Neural progenitor cell (in vitro differentiated cells): ENCODE measurements around the gene NMUR1. TPM values are rescaled to one million over a fixed set of nuclear protein-coding genes. Genes with fewer than 3 reads are reported as not detected.
"Not testable (repeated sequence)": the region's sequence is repeated elsewhere in the genome, so short reads cannot be mapped to it uniquely, and the experiment has no call there.

Experiments
- DNase-seq: peaks from one replicate; pipeline ENCODE4 v3.0.0-alpha.2; 2016; ENCODE audit warnings: low spot score
- H2AFZ ChIP-seq: fragments of 200-600 bp; sonication (generic); replicated peaks from 2 replicates; pipeline ENCODE4 v1.6.1; 2016; ENCODE audit warnings: antibody characterized with exemption
- H3F3A ChIP-seq: fragments of 200-600 bp; sonication (generic); 2 replicates; pipeline ENCODE4 v1.6.1; 2016; ENCODE audit warnings: antibody characterized with exemption, low read depth
- H3K27ac ChIP-seq: fragments of 200-600 bp; sonication (generic); 2 replicates; pipeline ENCODE4 v1.5.1; 2016; ENCODE audit warnings: mild to moderate bottlenecking
- H3K27me3 ChIP-seq: fragments of 200-600 bp; sonication (generic); 2 replicates; pipeline ENCODE4 v1.6.1; 2016; ENCODE audit warnings: mild to moderate bottlenecking, moderate library complexity
- H3K36me3 ChIP-seq: fragments of 200-600 bp; sonication (generic); 2 replicates; pipeline ENCODE4 v1.5.1; 2016
- H3K4me1 ChIP-seq: fragments of 200-600 bp; sonication (generic); 2 replicates; pipeline ENCODE4 v1.6.1; 2016; ENCODE audit warnings: mixed run types
- H3K4me2 ChIP-seq: fragments of 200-600 bp; sonication (generic); 2 replicates; pipeline ENCODE4 v1.6.1; 2016
- H3K4me3 ChIP-seq: fragments of 200-600 bp; sonication (generic); 2 replicates; pipeline ENCODE4 v1.5.1; 2016
- H3K79me2 ChIP-seq: fragments of 200-600 bp; sonication (generic); 2 replicates; pipeline ENCODE4 v1.6.1; 2016; ENCODE audit warnings: low read depth
- H3K9ac ChIP-seq: fragments of 200-600 bp; sonication (generic); 2 replicates; pipeline ENCODE4 v1.6.1; 2016
- H3K9me3 ChIP-seq: fragments of 200-600 bp; sonication (generic); 2 replicates; pipeline ENCODE4 v1.5.1; 2016; ENCODE audit warnings: low read depth
- H4K20me1 ChIP-seq: fragments of 200-600 bp; sonication (generic); 2 replicates; pipeline ENCODE4 v1.6.1; 2016; ENCODE audit warnings: low read depth
- H3K27ac Mint-ChIP-seq: 3 replicates; pipeline ENCODE4 v1.8.0; 2021; ENCODE audit warnings: mixed read lengths
- H3K27me3 Mint-ChIP-seq: 2 replicates; pipeline ENCODE4 v1.8.0; 2022; ENCODE audit warnings: low read depth, mild to moderate bottlenecking, inconsistent platforms, moderate library complexity, mixed read lengths; ENCODE audit not compliant: insufficient read depth
- H3K36me3 Mint-ChIP-seq: 3 replicates; pipeline ENCODE4 v1.8.0; 2021; ENCODE audit warnings: mixed read lengths
- H3K4me1 Mint-ChIP-seq: 3 replicates; pipeline ENCODE4 v1.8.0; 2021; ENCODE audit warnings: mixed read lengths
- H3K4me3 Mint-ChIP-seq: 3 replicates; pipeline ENCODE4 v1.8.0; 2021; ENCODE audit warnings: mild to moderate bottlenecking, moderate library complexity, mixed read lengths
- H3K9me3 Mint-ChIP-seq: 3 replicates; pipeline ENCODE4 v1.8.0; 2020; ENCODE audit warnings: mixed read lengths
- EZH2 ChIP-seq: fragments of 200-600 bp; sonication (generic); IDR thresholded peaks from 2 replicates; pipeline ENCODE4 v1.6.1; 2017; ENCODE audit warnings: antibody characterized with exemption, mild to moderate bottlenecking, moderate library complexity
- EZH2phosphoT487 ChIP-seq: fragments of 200-600 bp; sonication (generic); IDR thresholded peaks from 2 replicates; pipeline ENCODE4 v1.6.1; 2017; ENCODE audit warnings: antibody characterized with exemption
- total RNA-seq: library from RNA; depleted of rRNA; stranded (reverse); fragments of >200 nt; gene quantifications from 2 replicates; pipeline ENCODE4 v1.2.3, GENCODE V29; 2015; ENCODE audit warnings: low replicate concordance
- TF ChIP-seq, protein P1 (sequence below): fragments of 200-600 bp; sonication (generic); IDR thresholded peaks from 2 replicates; pipeline ENCODE4 v1.5.1; 2017; ENCODE audit warnings: antibody characterized with exemption, mild to moderate bottlenecking

The NMUR1 gene
- total RNA-seq, 1 donor from 2014 or later = 0.52 TPM

DNA sequence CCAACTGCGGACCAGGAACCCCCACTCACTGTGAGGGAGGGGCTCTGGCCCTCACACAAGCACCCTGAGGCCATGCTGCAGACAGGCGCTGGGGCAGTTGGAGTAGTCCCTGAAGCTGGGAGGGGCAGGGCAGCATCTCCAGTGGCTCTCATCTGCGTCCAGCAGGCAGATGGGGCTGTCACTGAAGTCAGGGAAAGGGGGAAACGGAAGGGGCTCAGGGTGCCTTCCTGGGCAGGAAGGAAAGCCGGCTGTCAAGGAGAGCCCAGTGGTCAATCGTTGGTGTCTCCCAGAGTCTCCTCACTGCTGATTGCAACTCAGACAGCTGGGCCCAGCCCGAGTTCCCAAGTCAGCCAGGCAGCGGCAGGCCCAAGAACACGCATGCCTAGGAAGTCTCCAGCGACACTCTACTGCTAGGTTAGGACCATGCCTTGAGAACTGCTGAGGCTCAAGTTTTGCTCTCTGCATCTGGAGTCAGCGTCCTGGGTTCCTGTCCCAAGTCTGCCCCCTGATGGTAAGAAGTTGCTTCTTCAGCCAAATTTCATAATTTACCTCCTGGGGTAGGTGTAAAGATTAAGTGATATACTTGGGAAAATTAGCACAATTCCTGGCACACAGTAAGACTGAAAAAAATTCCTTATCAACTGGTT is 27.4 kb upstream of the NMUR1 start:
- no peak overlapping the region for H3K4me2 ChIP-seq
- H3K36me3 ChIP-seq = no peaks in the 10 kb centered on the region
- H2AFZ ChIP-seq = peak overlapping the region; percentile 75
- no peaks in the 10 kb centered on the region for H3K79me2 ChIP-seq
- no peak overlapping the region for H3K9ac ChIP-seq
- H4K20me1 ChIP-seq = no peaks in the 10 kb centered on the region
- Mint-ChIP-seq H3K27me3 (peaks cover 2% of the 10 kb centered on the region), H3K4me1 (peaks cover 4% of the 10 kb centered on the region), H3K4me3 (no peak overlapping the region), H3K27ac (no peak overlapping the region), H3K36me3 (peaks cover 5% of the 10 kb centered on the region), H3K9me3 (peaks cover 19% of the 10 kb centered on the region)
- H3K9me3 ChIP-seq = peaks cover 7% of the 10 kb centered on the region
- no peak overlapping the region for H3K4me3 ChIP-seq
- no peak overlapping the region for H3K27ac ChIP-seq
- no peaks in the 10 kb centered on the region for H3F3A ChIP-seq
- no peaks in the 10 kb centered on the region for H3K4me1 ChIP-seq
- no peaks in the 10 kb centered on the region for H3K27me3 ChIP-seq
- peak; percentile 82 for DNase-seq
- no peak for TF ChIP-seq EZH2phosphoT487
- TF ChIP-seq, protein P1, sequence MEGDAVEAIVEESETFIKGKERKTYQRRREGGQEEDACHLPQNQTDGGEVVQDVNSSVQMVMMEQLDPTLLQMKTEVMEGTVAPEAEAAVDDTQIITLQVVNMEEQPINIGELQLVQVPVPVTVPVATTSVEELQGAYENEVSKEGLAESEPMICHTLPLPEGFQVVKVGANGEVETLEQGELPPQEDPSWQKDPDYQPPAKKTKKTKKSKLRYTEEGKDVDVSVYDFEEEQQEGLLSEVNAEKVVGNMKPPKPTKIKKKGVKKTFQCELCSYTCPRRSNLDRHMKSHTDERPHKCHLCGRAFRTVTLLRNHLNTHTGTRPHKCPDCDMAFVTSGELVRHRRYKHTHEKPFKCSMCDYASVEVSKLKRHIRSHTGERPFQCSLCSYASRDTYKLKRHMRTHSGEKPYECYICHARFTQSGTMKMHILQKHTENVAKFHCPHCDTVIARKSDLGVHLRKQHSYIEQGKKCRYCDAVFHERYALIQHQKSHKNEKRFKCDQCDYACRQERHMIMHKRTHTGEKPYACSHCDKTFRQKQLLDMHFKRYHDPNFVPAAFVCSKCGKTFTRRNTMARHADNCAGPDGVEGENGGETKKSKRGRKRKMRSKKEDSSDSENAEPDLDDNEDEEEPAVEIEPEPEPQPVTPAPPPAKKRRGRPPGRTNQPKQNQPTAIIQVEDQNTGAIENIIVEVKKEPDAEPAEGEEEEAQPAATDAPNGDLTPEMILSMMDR = peak; percentile 75
- no peak for TF ChIP-seq EZH2

DNA sequence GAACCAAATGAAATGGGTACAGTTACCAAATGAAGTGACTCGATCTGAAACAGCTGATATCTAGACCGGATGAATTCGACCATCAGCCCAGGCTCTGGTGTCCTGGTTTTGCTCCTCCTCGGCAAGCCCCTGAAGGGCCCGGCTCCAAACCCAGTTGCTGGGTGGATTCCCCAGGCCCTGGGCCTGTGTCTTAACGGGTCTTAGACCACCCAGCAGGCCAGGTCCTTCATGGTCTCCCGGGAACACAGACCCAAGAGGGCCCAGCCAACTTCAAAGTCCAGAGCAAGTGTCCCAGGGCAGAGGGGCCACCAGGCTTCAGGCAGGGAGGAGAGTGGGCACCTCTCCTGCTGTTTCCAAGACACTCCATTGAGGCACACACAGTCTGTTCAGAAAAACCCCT is 26.7 kb upstream of the NMUR1 start:
- no peak overlapping the region for H3K4me2 ChIP-seq
- no peaks in the 10 kb centered on the region for H3F3A ChIP-seq
- H3K4me1 ChIP-seq = no peaks in the 10 kb centered on the region
- Mint-ChIP-seq H3K27me3 (peaks cover 2% of the 10 kb centered on the region), H3K9me3 (peaks cover 20% of the 10 kb centered on the region), H3K27ac (peak overlapping the region; percentile 29), H3K4me1 (peaks cover 4% of the 10 kb centered on the region), H3K36me3 (peaks cover 5% of the 10 kb centered on the region), H3K4me3 (no peak overlapping the region)
- H4K20me1 ChIP-seq = no peaks in the 10 kb centered on the region
- no peak overlapping the region for H3K4me3 ChIP-seq
- no peak for DNase-seq
- no peaks in the 10 kb centered on the region for H3K36me3 ChIP-seq
- no peak overlapping the region for H2AFZ ChIP-seq
- no peak overlapping the region for H3K27ac ChIP-seq
- H3K79me2 ChIP-seq = no peaks in the 10 kb centered on the region
- no peaks in the 10 kb centered on the region for H3K27me3 ChIP-seq
- no peak for TF ChIP-seq EZH2phosphoT487
- no peak for TF ChIP-seq EZH2
- TF ChIP-seq, protein P1 = no peak
- H3K9me3 ChIP-seq = peaks cover 12% of the 10 kb centered on the region
- H3K9ac ChIP-seq = no peak overlapping the region

DNA sequence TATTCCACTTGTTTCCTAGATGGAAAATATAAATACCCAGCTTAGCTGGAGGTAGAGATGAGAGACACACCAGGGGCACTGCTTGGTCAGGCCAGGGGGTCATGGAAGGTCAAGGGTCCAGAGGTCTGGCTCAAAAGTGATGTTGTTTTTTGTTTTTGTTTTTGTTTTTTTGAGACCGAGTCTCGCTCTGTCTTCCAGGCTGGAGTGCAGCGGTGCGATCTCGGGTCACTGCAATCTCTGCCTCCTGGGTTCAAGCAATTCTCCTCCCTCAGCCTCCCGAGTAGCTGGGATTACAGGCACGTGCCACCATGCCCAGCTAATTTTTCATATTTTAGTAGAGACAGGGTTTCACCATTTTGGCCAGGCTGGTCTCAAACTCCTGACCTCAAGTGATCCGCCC is 26.3 kb upstream of the NMUR1 start:
- H3K4me1 Mint-ChIP-seq, H3K4me2 ChIP-seq, H3K79me2 ChIP-seq, H3F3A ChIP-seq, H3K4me3 ChIP-seq, H3K4me3 Mint-ChIP-seq, H4K20me1 ChIP-seq, H3K36me3 Mint-ChIP-seq, H2AFZ ChIP-seq, H3K27ac ChIP-seq, H3K27me3 Mint-ChIP-seq, H3K9ac ChIP-seq, H3K27me3 ChIP-seq, H3K4me1 ChIP-seq, H3K36me3 ChIP-seq, DNase-seq: not testable (repeated sequence)
- H3K9me3 Mint-ChIP-seq = peaks cover 22% of the 10 kb centered on the region
- H3K9me3 ChIP-seq = peaks cover 12% of the 10 kb centered on the region
- H3K27ac Mint-ChIP-seq = peak overlapping the region; percentile 29

DNA sequence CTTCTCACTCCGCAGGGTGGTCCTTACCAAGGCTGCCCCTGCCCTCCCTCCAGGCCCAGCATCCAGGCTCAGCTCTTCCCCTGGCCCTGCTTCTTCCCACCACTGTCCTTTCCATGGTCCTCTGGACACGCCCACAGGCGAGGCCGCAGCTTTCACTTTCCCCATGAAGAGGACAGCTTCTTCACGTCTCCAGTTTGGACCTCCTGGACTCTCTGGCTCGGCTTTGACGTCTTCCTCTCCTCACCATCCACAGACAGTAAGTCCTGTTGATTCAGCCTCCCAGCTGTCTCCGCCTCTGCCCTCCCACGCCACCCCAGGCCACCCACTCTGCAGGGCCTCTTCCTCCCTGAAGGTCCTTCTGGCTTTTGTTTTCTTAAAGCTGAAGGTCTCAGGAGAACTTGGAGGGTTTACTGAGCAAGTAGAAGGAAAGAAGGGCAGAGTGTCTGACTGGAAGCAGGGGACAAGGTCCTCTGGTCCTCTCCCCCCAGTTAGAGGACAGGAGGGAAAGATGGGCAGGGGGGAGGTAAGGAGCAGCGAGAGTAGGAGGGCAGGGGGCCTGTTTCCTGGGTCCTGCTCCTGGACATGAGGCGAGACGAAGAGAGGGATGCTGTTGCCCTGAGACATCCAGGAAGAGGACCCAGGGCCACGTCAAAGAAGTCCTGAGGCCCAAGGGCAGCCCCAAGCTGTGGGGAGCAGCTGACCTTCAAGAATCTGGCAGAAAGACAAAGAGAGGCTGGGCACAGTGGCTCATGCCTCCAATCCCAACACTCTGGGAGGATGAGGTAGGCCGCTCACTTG is 24.7 kb upstream of the NMUR1 start:
- Histone ChIP-seq H3K9me3 (peaks cover 12% of the 10 kb centered on the region), H3K4me3 (no peak overlapping the region), H3K79me2 (no peaks in the 10 kb centered on the region), H3F3A (no peaks in the 10 kb centered on the region), H3K9ac (no peak overlapping the region), H2AFZ (peak overlapping the region; percentile 50), H3K27ac (no peak overlapping the region), H3K36me3 (no peaks in the 10 kb centered on the region), H3K4me2 (no peak overlapping the region), H4K20me1 (no peaks in the 10 kb centered on the region), H3K4me1 (no peaks in the 10 kb centered on the region), H3K27me3 (no peaks in the 10 kb centered on the region)
- Mint-ChIP-seq H3K36me3 (peaks cover 5% of the 10 kb centered on the region), H3K27me3 (peaks cover 2% of the 10 kb centered on the region), H3K4me3 (no peak overlapping the region), H3K9me3 (peaks cover 29% of the 10 kb centered on the region), H3K4me1 (peaks cover 4% of the 10 kb centered on the region), H3K27ac (no peak overlapping the region)
- no peak for DNase-seq
- TF ChIP-seq, protein P1 = no peak
- TF ChIP-seq EZH2 (no peak), EZH2phosphoT487 (no peak)
